ENCODE results near the gene SPAG9. TPM values are rescaled to one million over a fixed set of nuclear protein-coding genes. Genes with fewer than 3 reads are reported as not detected.
A peak's percentile ranks its signal among the peaks of the same experiment; 100 is the strongest.

The SPAG9 gene
- total and polyA plus RNA-seq, 2 experiments from 2014 or later = 13.7 to 45.0 TPM

DNA sequence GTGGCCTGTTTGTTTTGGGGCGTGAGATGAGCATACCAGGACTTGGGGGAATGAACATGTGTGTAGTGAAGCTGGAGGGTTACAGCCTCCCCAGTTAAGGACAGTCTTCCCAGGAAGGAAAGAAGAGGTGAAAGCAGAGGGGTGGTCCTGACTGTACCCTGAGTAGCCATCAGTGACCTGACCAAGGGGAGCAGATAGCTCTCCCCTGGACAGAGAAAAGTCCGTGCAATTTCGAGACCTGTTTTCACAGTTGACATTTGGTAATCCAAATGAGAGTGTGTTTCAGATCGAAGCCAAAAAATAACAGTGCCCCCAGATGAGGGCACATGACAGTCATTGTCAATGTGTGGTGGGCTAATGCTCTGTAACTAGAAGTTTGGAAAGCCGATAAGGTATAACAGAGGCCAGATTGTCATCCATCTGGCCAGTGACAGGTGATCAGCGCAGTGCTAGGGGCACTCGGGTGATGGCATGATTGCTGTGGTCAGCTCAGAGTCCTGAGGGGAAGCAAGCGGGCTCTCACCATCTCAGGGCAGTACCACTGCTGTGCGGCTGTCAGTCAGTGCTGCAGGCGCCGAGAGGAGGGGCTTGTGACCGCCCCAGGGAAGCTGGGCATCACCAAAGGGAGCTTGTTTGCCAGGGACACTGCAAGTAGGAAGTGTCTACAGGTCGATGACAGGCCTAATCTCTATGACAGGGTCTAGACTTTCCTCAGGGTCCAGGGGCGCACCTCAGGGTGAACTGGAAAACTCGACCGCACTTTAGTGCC is 44.4 kb upstream of the SPAG9 start:
- Mint-ChIP-seq H3K4me1 (peaks cover 19% of the 10 kb centered on the region), H3K27me3 (ENCODE audit: insufficient read depth, low read depth, poor library complexity) (peaks cover 12% of the 10 kb centered on the region), H3K4me3 (peak overlapping the region; percentile 93), H3K9me3 (no peaks in the 10 kb centered on the region), H3K27ac (peak overlapping the region; percentile 95), H3K36me3 (ENCODE audit: low read depth) (peaks cover 73% of the 10 kb centered on the region)
- H3K4me2 ChIP-seq = peak overlapping the region; percentile 95
- H3K36me3 ChIP-seq (ENCODE audit: insufficient read depth) = peaks cover 55% of the 10 kb centered on the region
- peak overlapping the region; percentile 98 for H2AFZ ChIP-seq
- DNase-seq (ENCODE audit: low spot score) = peak; percentile 43
- no peaks in the 10 kb centered on the region for H3K27me3 ChIP-seq (ENCODE audit: insufficient read depth)
- TF ChIP-seq EZH2 (IDR thresholded peaks at IDR 0.05; ENCODE audit: low read depth, unreplicated experiment) (no peak), ZNF114 (CRISPR knock-in tag; IDR thresholded peaks at IDR 0.05) (no peak), EZH2phosphoT487 (IDR thresholded peaks at IDR 0.05; ENCODE audit: unreplicated experiment) (no peak), POLR2AphosphoS5 (IDR thresholded peaks at IDR 0.05; ENCODE audit: low read depth) (no peak), CREB1 (CRISPR knock-in tag; IDR thresholded peaks at IDR 0.05; ENCODE audit: low read depth) (no peak), STAT1 (IDR thresholded peaks at IDR 0.05; ENCODE audit: unreplicated experiment) (no peak), JUNB (IDR thresholded peaks at IDR 0.05; ENCODE audit: unreplicated experiment) (no peak), ZNF331 (CRISPR knock-in tag; IDR thresholded peaks at IDR 0.05; ENCODE audit: low read depth) (no peak), NANOG (IDR thresholded peaks at IDR 0.05; ENCODE audit: borderline replicate concordance) (no peak)
- TF ChIP-seq, protein P1, sequence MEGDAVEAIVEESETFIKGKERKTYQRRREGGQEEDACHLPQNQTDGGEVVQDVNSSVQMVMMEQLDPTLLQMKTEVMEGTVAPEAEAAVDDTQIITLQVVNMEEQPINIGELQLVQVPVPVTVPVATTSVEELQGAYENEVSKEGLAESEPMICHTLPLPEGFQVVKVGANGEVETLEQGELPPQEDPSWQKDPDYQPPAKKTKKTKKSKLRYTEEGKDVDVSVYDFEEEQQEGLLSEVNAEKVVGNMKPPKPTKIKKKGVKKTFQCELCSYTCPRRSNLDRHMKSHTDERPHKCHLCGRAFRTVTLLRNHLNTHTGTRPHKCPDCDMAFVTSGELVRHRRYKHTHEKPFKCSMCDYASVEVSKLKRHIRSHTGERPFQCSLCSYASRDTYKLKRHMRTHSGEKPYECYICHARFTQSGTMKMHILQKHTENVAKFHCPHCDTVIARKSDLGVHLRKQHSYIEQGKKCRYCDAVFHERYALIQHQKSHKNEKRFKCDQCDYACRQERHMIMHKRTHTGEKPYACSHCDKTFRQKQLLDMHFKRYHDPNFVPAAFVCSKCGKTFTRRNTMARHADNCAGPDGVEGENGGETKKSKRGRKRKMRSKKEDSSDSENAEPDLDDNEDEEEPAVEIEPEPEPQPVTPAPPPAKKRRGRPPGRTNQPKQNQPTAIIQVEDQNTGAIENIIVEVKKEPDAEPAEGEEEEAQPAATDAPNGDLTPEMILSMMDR (conservative IDR thresholded peaks at IDR 0.05; ENCODE audit: low read depth in 2 of 2) = no peak
- TF ChIP-seq, protein P2, sequence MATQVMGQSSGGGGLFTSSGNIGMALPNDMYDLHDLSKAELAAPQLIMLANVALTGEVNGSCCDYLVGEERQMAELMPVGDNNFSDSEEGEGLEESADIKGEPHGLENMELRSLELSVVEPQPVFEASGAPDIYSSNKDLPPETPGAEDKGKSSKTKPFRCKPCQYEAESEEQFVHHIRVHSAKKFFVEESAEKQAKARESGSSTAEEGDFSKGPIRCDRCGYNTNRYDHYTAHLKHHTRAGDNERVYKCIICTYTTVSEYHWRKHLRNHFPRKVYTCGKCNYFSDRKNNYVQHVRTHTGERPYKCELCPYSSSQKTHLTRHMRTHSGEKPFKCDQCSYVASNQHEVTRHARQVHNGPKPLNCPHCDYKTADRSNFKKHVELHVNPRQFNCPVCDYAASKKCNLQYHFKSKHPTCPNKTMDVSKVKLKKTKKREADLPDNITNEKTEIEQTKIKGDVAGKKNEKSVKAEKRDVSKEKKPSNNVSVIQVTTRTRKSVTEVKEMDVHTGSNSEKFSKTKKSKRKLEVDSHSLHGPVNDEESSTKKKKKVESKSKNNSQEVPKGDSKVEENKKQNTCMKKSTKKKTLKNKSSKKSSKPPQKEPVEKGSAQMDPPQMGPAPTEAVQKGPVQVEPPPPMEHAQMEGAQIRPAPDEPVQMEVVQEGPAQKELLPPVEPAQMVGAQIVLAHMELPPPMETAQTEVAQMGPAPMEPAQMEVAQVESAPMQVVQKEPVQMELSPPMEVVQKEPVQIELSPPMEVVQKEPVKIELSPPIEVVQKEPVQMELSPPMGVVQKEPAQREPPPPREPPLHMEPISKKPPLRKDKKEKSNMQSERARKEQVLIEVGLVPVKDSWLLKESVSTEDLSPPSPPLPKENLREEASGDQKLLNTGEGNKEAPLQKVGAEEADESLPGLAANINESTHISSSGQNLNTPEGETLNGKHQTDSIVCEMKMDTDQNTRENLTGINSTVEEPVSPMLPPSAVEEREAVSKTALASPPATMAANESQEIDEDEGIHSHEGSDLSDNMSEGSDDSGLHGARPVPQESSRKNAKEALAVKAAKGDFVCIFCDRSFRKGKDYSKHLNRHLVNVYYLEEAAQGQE (IDR thresholded peaks at IDR 0.05; ENCODE audit: unreplicated experiment) = no peak
- TF ChIP-seq, protein P3, sequence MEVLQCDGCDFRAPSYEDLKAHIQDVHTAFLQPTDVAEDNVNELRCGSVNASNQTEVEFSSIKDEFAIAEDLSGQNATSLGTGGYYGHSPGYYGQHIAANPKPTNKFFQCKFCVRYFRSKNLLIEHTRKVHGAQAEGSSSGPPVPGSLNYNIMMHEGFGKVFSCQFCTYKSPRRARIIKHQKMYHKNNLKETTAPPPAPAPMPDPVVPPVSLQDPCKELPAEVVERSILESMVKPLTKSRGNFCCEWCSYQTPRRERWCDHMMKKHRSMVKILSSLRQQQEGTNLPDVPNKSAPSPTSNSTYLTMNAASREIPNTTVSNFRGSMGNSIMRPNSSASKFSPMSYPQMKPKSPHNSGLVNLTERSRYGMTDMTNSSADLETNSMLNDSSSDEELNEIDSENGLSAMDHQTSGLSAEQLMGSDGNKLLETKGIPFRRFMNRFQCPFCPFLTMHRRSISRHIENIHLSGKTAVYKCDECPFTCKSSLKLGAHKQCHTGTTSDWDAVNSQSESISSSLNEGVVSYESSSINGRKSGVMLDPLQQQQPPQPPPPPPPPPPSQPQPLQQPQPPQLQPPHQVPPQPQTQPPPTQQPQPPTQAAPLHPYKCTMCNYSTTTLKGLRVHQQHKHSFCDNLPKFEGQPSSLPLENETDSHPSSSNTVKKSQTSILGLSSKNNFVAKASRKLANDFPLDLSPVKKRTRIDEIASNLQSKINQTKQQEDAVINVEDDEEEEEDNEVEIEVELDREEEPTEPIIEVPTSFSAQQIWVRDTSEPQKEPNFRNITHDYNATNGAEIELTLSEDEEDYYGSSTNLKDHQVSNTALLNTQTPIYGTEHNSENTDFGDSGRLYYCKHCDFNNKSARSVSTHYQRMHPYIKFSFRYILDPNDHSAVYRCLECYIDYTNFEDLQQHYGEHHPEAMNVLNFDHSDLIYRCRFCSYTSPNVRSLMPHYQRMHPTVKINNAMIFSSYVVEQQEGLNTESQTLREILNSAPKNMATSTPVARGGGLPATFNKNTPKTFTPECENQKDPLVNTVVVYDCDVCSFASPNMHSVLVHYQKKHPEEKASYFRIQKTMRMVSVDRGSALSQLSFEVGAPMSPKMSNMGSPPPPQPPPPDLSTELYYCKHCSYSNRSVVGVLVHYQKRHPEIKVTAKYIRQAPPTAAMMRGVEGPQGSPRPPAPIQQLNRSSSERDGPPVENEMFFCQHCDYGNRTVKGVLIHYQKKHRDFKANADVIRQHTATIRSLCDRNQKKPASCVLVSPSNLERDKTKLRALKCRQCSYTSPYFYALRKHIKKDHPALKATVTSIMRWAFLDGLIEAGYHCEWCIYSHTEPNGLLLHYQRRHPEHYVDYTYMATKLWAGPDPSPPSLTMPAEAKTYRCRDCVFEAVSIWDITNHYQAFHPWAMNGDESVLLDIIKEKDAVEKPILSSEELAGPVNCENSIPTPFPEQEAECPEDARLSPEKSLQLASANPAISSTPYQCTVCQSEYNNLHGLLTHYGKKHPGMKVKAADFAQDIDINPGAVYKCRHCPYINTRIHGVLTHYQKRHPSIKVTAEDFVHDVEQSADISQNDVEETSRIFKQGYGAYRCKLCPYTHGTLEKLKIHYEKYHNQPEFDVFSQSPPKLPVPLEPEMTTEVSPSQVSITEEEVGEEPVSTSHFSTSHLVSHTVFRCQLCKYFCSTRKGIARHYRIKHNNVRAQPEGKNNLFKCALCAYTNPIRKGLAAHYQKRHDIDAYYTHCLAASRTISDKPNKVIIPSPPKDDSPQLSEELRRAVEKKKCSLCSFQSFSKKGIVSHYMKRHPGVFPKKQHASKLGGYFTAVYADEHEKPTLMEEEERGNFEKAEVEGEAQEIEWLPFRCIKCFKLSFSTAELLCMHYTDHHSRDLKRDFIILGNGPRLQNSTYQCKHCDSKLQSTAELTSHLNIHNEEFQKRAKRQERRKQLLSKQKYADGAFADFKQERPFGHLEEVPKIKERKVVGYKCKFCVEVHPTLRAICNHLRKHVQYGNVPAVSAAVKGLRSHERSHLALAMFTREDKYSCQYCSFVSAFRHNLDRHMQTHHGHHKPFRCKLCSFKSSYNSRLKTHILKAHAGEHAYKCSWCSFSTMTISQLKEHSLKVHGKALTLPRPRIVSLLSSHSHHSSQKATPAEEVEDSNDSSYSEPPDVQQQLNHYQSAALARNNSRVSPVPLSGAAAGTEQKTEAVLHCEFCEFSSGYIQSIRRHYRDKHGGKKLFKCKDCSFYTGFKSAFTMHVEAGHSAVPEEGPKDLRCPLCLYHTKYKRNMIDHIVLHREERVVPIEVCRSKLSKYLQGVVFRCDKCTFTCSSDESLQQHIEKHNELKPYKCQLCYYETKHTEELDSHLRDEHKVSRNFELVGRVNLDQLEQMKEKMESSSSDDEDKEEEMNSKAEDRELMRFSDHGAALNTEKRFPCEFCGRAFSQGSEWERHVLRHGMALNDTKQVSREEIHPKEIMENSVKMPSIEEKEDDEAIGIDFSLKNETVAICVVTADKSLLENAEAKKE (CRISPR knock-in tag; IDR thresholded peaks at IDR 0.05) = no peak
- TF ChIP-seq, protein P4, sequence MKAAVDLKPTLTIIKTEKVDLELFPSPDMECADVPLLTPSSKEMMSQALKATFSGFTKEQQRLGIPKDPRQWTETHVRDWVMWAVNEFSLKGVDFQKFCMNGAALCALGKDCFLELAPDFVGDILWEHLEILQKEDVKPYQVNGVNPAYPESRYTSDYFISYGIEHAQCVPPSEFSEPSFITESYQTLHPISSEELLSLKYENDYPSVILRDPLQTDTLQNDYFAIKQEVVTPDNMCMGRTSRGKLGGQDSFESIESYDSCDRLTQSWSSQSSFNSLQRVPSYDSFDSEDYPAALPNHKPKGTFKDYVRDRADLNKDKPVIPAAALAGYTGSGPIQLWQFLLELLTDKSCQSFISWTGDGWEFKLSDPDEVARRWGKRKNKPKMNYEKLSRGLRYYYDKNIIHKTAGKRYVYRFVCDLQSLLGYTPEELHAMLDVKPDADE (IDR thresholded peaks at IDR 0.05) = no peak
- no peaks in the 10 kb centered on the region for H3K9me2 ChIP-seq (ENCODE audit: insufficient read depth)
- peak overlapping the region; percentile 92 for H3K4me3 ChIP-seq
- H3K79me2 ChIP-seq (replicated peaks; ENCODE audit: insufficient read depth) = peaks cover 28% of the 10 kb centered on the region
- H4K20me1 ChIP-seq (replicated peaks; ENCODE audit: insufficient read depth) = peaks cover 21% of the 10 kb centered on the region
- peak; percentile 26 for ATAC-seq
- H3K27ac ChIP-seq (ENCODE audit: low read depth) = no peak overlapping the region
- peaks cover 4% of the 10 kb centered on the region for H3K4me1 ChIP-seq (ENCODE audit: insufficient read depth)
- H3F3A ChIP-seq (replicated peaks; ENCODE audit: low read depth) = peaks cover 35% of the 10 kb centered on the region
